CD4-positive, alpha-beta T cell treated with Interleukin-17A for 1 hour (primary cell): Measurements from ENCODE around the gene SFMBT2.

ENCODE experiments used
- DNase-seq: peaks from one replicate; pipeline ENCODE4 v3.0.0-alpha.2; 2020

The SFMBT2 gene

GRCh38 chr10:7362471-7362870 lies 48.4 kb downstream of the SFMBT2 start:
- no peak for DNase-seq

DNA sequence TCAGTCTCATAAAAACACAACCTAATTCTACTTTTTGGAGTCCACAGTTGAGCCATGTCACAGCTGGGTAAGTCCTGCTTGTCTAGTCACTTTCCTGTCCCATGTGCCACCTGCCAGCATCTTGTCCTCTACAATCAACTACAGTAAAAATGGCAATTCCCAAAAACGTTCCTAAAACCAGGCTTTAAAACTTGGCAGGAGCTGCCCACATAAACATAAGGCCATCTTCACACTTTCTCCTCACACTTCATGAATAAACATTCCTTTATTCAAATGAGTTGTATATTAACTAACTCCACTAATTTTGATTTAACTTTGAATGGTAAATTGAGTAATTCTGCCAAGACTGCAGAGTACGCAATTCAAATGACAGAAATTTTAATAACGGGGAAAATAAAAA lies 49.5 kb downstream of the SFMBT2 start:
- DNase-seq: no peak

- DNase-seq: no peak
Observed at GRCh38 chr10:7359954-7360353, 50.9 kb downstream of the SFMBT2 start.

DNA sequence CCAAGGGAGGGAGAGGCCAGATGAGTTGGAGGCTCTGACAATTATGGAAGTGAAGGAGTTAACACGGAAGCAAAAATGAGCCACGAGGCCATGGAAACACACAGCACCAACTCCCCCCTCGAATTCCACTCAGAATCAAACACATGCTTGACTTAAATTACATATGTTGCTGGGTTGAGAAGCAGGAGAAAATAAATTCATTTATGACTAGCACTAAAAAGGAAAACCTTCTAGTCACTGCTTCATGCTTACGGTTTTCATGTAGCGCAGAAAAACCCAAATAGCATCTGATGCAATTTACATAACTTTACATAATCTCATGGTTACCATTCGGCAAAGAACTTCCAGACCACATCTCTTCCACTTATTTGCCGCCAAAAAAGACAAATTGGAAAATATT lies 51.5 kb downstream of the SFMBT2 start:
- no peak for DNase-seq

- DNase-seq: no peak
Observed at GRCh38 chr10:7357193-7357592, 53.6 kb downstream of the SFMBT2 start.

- DNase-seq: no peak
Observed at GRCh38 chr10:7354330-7355047, 56.3 kb downstream of the SFMBT2 start.

GRCh38 chr10:7351894-7352293 lies 58.9 kb downstream of the SFMBT2 start:
- DNase-seq: no peak

DNA sequence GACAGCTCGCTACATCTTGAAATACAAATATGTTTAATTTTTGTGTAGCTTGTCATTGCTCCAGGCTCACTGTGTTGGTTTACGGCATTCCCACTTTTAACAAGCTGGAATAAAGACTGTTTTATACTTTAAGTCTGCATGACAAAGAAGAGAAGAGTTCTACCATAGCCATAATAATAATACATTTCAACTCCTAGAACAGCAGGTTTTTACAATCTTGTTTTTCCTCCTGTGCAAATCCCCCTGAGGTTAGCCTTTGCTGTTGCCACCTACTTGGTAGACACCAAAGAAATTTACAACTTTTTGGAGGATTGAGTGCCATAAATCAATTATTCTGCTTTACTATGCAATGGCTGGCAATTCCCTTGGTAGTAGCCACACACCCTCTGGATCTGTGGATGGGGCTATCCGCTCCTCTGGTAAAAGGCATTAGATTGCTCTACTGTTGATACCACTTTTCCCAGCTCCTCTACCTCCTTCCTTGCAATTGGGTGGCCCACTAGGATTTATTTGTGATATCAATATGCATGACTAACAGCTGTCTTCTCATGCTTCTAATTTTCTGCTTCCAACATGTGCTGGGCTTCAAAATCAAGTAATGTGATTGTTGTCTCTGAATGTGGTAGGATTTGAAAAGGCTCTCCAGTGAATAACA lies 60.2 kb downstream of the SFMBT2 start:
- no peak for DNase-seq

- DNase-seq: no peak
Observed at GRCh38 chr10:7345717-7346116, 65.1 kb downstream of the SFMBT2 start.

DNA sequence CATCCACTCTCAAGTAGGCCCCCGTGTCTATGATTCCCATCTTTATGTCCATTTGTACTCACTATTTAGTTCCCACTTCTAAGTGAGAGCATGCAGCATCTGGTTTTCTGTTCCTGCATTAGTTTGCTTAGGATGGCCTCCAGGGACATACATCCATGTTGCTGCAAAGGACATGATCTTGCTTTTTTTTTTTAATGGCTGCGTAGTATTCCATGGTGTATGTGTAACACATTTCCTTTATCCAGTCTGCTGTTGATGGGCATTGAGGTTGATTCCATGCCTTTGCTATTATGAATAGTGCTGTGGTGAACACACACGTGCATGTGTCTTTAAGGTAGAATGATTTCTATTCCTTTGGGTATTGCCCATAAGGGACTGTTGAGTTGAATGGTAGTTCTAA lies 67.8 kb downstream of the SFMBT2 start:
- DNase-seq: no peak

DNA sequence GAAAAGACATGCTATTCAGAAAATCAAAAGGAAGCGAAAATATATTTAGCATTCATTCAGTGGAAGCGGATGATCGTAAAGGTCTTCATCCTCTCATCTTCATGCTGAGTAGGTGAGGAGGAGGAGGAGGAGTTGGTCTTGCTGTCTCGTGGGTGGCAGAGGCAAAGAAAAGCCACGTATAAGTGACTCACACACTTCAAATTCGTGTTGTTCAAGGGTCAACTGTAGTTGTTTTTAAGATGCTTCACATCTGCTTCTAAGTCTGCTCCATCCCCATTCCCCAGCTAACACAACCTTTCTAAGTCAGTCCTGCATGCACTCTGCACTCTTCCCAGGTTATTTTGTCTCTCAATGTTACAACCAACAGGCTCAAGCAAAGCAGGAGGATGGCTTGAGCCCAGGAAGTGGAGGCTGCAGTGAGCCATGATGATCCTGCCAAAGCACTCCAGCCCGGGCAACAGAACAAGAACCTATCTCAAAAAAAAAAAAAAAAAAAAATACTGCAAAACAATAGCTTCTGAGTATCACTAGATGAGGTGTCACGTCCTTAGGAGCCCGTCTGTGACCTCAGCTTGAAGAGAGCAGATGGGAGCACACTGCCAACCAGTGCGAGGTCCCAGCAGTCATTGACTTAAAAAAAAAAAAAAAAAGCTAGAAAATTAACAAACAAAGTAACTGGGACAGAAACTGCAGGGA lies 70.5 kb downstream of the SFMBT2 start:
- DNase-seq: no peak

DNA sequence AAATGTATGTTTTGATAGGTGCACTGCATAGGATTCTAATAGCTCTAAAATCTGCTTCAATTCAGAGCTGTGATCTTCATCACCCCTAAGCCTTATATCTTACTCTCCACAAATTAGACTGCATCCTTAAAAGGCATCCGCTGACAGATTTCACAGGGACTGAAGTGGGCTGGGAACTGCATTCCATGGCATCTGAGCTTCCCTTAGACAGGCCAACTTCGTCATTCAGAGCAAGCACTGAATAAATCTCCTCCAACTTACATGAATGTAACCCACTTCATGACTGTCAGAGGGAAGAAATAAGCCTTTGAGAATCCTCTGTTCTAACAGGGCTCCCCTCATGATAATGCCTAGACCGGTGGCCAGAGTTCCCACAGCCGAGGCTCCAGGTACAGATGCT lies 71.3 kb downstream of the SFMBT2 start:
- no peak for DNase-seq

DNA sequence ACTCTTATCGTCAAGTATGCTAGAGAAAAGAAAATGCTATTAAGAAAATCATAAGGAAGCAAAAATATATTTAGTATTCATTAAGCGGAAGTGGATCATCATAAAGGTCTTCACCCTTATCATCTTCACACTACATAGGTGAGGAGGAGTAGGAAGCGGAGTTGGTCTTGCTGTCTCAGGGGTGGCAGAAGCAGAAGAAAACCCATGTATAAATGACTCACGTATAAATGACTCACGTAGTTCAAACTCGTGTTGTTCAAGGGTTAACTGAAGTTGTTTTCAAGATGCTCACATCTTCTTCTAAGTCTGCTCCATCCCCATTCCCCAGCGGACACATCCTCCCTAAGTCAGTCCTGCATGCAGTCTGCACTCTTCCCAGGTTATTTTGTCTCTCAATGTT lies 72.4 kb downstream of the SFMBT2 start:
- no peak for DNase-seq

GRCh38 chr10:7337431-7338171 lies 73.2 kb downstream of the SFMBT2 start:
- DNase-seq: no peak

- no peak for DNase-seq
Observed at GRCh38 chr10:7335977-7336376, 74.9 kb downstream of the SFMBT2 start.

GRCh38 chr10:7334642-7334964 lies 76.2 kb downstream of the SFMBT2 start:
- DNase-seq: no peak

- DNase-seq: no peak
Observed at GRCh38 chr10:7333961-7334641, 76.7 kb downstream of the SFMBT2 start.

DNA sequence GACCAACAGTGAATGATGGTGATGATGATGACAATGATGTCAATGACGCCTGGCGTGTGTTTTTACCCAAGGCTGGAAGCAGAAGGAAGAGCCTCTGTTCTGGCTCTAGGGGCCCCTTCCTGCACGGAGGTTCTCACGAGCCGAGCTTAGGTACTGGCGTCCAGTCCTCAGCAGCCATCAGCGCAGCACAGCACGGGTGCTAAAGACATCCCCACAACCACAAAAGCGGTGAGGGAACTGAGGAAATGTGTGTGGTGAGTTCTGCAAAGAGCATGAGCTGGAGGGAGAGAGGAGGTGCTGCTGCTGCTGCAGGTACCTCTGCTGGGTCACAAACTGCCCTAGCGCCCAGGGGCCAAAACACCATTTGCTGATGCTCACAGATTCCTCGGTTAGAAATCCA lies 81.6 kb downstream of the SFMBT2 start:
- DNase-seq: no peak

- no peak for DNase-seq
Observed at GRCh38 chr10:7327885-7328284, 82.9 kb downstream of the SFMBT2 start.

- DNase-seq: no peak
Observed at GRCh38 chr10:7322623-7323022, 88.2 kb downstream of the SFMBT2 start.

- no peak for DNase-seq
Observed at GRCh38 chr10:7320072-7320471, 90.8 kb downstream of the SFMBT2 start.

DNA sequence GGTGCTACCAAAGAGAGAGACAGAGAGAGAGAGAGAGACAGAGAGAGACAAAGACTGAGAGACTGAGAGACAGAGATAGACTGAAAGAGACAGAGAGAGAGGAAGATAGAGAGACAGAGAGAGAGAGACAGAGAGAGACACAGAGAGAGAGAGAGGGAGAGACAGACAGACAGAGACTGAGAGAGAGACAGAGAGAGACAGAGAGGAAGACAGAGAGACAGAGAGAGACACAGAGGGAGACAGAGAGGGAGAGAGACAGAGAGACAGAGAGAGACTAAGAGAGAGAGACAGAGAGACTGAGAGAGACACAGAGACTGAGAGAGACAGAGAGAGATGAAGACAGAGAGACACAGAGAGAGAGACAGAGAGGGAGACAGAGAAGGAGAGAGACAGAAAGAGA lies 91.2 kb downstream of the SFMBT2 start:
- no peak for DNase-seq

GRCh38 chr10:7318836-7319235 lies 92.0 kb downstream of the SFMBT2 start:
- DNase-seq: no peak
